Limb (tissue), 2 donors: Measurements from ENCODE around the gene RGS1.
"Not testable (repeated sequence)": the region's sequence is repeated elsewhere in the genome, so short reads cannot be mapped to it uniquely, and the experiment has no call there.

Source experiments
- DNase-seq, 2 donors: peaks; one replicate each; pipeline ENCODE4 v3.0.0-alpha.2; 2016; ENCODE audit errors: extremely low spot score in 2 of 2

Gene RGS1, protein sequence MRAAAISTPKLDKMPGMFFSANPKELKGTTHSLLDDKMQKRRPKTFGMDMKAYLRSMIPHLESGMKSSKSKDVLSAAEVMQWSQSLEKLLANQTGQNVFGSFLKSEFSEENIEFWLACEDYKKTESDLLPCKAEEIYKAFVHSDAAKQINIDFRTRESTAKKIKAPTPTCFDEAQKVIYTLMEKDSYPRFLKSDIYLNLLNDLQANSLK

DNA sequence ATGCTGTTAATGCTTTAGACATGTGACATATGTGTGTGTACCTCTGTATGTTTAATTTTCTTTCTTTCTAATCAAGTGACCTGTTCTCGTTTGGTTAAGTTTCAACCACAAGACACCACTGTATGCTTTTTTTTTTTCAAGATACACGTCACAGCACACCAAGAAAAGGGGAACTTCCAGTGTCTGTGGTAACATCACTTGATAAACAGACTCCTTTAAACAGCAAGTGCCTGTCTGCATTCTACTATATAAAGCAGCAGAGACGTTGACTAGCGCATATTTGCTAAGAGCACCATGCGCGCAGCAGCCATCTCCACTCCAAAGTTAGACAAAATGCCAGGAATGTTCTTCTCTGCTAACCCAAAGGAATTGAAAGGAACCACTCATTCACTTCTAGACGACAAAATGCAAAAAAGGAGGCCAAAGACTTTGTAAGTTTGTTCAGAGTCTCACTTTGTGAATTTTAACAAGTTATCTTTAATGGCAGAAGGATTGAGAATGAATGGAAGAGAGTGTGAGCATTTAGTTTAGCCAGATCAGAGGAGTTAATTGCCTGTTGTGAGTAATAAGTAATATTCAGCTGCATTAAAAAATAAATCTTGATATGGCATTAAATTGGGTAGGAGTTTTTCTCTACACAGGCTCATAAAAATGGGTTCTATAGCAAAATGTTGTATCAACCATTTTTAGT is at the start of gene RGS1:
Gene RGS1 (plus strand): TSS at position 275 of the 691 bp plus-strand sequence. CDS start 20 bp downstream, at position 295.
- DNase-seq, result no peak

DNA sequence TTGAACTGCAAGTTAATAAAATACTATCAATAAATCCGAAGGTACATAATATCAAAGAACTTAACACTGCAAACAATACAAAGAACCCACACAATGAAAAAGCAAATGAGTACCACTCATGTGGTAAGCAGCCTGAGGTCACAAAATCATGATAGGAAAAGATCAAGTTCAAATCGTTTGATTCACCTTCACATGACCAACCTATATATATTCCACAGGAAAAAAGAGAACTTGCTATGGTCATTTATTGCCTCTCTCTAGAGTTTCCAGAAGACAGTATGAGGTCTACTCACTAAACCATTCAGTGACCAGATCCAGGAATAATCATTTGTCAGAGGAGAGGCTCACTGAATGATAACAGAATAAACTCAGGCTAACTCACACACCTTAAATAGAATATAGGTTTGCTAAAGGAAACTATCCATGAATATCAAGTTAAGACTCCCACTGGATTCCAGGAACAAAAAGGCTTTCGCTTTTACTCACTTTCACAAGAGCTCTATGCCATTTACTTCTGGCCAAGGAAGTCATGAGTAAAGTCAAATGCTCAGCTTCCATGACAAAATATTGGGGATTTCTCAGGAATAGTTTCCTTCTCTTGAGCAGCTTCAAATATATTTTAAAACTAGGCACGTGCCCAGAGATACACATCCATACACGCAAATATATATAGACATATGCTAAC is 48.3 kb upstream of the RGS1 start:
- DNase-seq, result no peak

DNA sequence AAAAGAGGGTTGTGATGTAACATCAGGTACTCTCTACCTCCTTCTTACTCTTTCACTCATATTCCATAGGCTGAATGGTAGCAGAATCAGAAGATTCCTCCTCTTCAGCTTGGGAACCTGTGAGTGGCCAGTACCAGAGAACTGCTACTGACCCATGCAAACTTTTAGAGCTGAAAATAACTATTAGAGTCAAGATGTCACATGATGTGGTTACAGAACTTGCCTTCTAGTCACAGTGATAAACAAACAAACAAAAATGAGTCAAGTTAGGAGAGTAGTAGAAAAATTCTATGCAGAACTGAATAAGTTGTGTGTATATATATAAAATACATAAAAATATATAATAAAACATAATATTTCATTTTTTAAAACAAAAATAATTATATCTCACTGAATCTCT is 47.6 kb upstream of the RGS1 start:
- no peak for DNase-seq

DNA sequence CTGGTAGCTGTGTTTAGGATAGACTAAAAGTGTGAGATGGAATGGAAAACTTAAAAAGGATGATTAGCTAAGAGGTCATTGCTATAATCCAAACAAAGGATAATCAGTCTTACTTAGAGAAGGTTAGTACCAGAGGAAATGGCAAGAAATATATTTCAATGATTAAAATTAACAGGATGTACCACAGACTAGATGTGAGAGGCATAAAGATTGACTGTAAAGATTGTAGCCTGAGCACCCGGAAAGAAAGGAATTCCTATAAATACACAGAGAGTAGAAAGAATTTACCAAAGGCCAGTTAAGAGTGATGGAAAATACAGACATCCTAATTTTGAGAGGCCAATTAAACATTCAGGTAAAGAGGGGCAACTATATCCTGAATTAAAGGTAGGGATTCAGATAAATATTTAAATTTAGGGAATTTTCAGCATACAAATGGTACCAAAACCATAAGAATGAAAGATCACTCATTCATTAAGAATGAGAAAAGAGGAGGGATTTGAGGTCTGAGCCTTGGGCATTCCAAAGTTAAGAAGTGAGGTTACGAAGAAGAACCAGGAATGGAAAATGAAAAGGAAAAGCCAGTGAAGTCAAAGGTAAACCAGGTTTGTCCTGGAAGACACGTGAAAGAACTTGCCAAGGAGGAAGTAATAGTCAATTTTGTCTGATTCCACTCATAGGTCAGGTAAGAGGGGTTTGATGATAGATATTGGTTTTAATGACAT is 46.4 kb upstream of the RGS1 start:
- DNase-seq, result no peak

DNA sequence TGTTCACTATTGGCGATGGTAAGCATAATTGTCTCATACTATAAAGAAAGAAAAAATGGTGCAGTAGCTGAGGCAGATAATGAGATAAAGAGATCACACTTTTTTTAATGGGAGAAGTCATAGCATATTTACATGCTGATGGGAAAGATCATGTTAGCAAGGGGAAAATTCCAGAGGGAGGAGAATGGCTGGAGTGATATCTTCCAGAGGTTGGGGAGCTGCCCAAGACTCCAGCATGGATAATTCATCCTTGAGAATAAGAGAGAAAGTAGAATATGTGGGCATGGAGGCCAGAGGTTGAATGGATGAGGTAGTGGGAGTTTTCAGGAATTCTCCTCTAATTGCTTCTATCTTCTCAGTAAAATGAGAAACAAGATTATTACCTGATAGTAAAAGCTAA is 45.8 kb upstream of the RGS1 start:
- no peak for DNase-seq

DNA sequence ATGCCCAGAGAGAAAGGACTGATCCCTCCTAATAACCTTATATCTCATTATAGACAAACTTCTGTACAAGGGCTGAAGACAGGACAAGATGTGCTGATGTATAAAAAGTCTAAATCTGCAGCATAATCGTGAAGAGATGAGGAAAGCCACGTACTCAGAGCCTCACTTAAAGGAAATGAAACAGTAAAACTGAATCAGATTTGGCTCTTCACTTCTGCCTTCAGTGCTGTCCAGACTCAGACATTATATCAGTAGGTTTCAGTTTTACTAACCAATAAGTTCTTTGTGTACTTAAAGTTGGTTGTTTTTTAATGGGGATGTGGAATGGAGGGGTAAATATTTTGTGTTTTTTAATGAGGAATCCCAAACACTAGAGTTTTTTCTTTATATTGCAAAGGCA is 45.3 kb upstream of the RGS1 start:
- no peak for DNase-seq

DNA sequence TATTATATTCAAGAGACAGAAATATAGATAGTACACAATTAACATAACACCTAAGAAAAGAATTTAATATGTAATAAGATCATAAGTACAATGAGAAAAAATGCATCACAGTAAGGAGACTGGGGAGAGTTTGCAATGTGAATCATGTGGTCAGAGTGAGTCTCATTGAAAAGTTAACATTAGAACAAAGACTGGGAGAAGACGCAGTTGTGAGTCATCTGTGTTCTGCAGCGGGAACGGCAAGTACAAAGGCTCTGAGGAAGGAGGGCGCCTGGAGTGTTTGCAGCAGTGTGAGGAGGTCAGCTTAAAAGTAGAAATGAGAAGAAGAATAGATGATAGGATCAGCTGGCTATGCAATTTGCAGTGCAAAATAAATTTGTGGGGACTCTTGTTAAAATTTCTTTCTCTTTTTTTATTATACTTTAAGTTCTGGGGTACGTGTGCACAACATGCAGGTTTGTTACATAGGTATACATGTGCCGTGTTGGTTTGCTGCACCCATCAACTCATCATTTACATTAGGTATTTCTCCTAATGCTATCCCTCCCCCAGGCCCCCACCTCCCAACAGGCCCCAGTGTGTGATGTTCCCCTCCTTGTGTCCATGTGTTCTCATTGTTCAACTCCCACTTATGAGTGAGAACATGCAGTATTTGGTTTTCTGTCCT is 44.4 kb upstream of the RGS1 start:
- not testable (repeated sequence) for DNase-seq

DNA sequence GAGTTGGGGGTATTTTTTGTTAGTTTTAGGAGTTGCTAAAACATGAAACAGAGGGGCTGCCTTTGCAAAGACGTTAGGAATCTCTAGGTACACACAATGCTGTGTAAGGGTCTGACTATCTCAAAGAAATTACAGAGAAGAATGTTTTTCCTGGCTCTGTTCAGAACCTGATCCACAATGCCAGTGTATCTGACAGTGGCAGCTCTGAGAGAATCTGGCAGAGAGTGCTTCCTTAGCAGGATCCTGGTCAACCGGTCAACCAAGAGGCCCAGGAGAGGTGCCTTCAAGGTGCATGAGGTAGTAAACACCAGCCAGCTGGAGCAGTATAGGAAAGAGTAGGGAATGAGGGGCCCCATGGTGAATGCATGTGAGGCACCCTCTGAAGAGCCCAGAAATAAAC is 40.9 kb upstream of the RGS1 start:
- DNase-seq, result no peak

DNA sequence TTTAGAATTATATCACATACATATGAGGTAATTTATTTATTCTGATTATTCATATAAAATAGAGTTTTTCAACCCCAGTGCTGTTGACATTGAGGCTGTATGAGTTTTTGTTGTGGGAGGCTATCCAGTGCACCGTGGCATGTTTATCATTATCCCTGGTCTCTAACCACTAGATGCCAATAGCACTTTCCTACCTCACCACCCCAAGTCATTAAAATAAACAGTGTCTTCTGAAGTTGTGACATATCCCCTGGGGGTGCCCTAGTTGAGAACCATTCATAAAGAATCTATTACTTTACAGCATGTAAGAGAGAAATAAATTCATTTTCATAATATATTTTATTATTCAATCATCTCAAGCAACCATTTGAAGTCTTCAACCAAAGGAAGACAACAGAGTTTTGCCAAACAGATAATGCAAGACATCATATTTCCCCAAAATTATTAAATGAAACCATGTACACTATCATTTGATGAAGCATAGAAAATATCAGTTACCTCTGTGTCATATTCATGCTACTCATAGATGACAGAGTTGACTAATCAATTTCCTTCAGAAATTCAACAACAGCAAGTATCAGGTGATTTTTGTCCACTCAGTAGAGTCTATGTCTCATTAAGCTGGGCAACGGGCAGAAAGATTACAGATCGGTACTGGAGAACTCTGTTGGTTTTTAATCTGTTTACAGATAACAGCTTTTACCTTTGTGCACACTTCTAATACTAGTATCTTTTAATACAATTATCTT is 39.5 kb upstream of the RGS1 start:
- DNase-seq, result no peak

DNA sequence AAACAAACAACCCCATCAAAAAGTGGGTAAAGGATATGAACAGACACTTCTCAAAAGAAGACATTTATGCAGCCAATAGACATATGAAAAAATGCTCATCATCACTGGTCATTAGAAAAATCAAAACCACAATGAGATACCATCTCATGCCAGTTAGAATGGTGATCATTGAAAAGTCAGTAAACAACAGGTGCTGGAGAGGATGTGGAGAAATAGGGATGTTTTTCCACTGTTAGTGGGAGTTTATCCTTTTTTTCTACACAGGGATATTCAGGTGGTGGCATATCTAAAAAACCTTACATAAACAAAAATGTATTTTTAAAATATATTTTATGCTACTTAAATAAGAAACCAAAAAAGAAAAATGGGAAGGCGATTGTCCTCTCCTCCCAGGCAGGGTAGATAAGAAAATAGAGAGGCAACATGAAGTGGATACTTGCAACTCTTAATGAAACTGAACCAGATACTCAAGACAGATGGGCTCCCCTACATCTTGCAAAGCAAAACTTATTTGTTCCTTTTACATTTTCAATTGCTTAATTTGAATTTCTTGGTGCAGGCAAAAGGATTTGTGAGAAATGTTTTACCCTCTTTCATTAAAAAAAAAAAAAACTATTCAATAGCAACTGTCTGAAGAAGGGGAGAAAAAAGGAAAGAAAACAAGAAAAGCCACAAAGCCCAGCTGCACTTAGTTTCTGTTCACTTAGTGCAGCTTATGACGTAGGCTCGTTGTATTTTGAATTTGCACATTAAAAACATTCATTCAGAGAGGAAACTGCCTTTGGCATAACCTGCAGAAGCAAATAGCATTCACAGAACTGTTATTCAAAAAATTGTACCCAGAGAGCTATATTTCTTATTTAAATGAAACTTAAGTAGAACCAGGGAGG is 36.9 kb upstream of the RGS1 start:
- DNase-seq, result peak in 1 of 2 donors; percentile 90

DNA sequence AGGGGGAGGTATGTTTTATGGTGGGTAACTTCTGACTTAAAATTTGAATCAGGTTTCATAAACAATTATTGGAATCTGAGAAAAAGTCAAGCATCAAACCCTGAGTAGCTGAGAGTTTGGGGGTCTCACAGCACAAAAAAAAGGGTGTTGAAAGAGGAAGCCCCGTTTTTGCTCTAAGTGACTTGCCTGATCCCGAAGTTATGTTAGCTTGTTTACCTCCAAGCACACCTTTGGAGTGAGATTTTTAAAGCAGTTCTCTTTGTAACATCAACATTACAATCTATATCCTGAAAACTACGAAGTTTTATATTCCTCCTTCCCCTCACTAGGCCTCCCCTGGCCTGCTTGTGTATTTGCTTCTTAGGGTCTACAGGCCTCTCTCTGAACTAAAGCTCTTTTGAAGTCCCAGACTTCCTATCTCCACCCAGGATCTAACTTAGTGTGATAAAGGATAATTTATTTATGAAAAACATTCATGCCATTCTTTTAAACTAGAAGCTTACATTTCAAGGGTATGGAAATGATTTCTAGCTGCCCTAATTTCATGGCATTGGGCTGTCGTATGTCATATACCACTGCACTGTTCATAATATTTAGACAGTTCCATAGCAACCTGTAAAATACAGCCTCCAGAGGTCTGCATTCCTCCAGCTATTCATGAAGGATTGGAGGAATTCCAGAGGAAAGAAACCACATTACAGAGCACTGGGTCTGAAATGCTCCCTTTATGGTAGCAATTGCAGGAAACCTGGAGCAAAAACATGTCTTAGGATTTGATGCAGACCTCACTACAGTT is 36.1 kb upstream of the RGS1 start:
- DNase-seq, result peak; percentile 52 to 97

DNA sequence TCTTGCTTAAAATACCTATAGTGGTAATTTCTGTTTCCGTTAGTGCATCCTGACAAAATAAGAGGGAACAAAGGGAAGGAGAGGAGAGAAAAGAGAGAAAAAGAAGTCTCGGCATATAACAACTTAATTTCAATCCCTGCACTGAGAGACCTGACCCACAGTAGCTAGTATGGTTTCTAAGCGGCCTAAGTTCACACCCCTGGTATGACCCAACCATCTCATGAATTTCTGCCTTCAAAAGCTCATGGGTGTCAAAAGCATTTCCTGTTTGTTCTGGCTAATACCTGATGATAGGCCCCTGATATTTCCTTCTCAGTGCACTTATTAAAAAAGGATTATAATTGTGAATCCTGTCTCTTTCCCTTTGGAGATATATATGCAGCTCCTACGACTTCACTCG is 32.1 kb upstream of the RGS1 start:
- no peak for DNase-seq

DNA sequence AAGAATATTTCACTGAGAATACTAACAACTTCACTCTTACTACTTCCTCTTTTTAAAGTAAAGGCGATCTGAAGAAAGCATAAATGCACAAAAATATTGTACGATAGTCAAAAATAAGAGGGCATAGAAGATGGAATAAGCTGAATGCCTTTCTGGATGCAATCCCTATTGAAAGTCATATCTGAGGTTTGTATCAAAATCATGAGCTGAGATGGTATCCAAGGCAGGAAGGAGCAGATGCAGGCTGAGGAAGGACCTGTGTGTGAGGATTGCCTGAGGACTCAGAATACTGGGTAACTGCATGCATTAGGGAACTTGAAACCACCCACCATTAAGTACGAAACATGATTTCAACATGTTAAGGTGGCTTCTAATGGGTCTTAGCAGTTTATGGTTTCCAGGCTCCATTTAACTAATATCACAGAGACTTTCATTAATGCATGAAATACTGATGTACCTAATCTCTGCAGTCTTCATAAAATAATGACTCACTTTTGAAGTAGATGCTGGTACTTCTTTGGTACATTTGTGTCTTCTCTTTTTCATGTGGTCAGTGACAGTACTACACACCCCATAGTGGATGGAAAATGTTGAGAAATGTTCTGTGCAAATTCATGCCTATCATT is 29.6 kb upstream of the RGS1 start:
- no peak for DNase-seq

DNA sequence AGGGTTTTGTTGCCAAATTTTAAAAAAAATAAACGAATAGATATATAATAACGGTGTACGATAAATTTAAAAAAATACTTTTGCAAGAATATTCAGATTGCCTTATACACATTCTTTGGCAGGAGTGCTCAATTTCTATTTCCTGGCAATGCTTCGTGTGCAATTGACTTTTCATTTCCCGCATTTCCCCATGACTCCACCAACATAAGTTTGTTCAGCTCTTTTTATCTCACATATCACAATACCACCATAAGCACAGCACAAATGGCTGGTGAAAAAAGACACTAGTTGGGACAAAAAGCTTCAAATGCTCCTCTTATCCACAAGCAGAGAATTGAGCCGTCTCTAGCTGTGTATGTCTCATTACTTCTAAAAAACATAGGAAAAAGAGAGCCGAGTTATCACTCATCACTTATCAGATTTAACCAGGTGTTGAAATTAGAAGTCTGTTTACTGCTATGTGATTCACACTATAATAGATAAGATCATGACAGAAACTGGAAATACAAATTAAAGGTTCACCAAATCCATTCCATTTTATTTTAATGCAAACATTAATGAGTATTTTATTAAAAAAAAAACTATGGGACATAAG is 28.9 kb upstream of the RGS1 start:
- DNase-seq, result peak in 1 of 2 donors; percentile 49

DNA sequence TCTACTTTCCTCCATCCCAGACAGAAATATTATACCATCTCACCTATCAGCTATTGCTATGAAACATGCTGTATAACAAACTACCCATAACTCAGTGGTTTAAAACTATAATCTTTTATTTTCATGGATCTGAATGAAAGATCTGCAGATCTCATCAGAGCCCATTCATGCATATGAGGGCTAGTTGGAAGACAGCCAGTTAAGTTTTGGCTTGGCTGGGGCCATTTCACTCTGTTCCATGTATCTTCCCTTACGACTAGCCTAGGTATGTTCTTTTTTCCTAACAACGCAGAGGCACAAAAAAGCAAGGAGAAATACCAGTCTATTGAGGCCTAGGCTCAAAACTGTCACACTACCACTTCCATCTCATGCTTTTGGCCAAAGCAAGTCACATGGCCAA is 28.1 kb upstream of the RGS1 start:
- no peak for DNase-seq

DNA sequence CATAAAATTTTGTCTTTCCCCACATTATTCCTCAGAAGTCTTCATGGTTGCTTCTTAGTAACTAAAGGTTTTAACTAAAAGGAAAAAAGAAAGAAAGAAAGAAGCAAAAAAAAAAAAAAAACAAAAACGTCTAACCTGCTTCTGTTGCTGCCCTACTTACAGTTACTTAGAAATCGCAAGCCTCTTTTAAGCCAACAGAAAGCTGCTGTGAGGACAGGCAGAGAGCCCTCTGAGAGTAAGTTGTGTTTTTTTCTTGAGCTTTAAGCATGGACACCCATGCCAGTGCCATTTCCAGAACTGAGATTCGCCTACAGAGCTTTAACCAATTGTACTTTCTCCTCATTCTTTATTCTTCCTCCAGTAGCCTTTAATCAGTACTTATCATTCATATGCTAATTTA is 25.6 kb upstream of the RGS1 start:
- no peak for DNase-seq

DNA sequence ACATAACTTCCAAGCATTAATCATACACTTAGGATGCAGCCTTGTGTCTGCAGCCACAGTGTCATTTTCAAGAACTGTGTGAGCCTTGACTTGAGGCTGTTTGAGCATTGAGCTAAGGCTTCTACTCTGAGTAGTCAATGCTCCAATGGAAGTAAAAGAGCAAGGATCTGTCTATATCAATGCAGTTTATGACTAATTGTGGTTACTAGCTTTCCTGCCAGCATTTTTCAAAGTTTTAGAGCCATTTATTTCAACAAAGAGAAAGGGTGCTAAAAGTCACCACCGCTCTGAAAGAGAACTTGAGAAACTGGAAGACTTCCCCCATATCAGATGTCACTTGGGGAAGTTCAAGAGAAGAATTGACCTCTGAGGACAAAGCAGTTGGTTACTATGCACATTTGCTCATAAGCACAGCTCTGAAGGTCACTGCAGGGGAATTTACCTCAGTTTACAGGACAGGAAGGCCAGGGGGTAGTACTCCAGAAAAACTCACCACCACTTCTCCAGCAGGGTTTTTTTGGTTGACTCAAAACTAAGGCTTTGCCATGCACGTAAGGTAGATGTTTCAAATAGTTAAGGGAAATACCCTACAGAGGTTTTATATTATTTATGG is 24.5 kb upstream of the RGS1 start:
- no peak for DNase-seq

DNA sequence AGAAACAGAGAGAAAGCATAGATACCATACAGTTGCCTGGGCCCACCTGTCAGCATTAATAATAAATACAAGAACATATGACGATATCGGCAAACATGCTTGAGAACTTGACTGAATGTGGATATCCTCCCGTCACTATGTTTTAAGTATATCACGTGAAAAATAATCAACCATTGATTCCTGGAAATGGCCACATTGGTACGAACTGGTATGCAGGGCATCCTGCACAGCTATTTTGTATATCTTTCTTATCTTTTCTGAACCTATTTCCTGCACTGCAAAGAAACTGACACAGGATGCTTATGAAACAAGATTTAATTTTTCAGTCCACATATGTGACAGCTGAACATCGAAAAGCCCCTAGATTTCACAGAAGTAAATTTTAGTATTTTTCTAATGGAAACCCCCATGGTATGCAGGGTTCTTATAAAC is 22.8 kb upstream of the RGS1 start:
- no peak for DNase-seq
